K562 (cell line): ENCODE measurements around the gene TBR1. TPM values are rescaled to one million over a fixed set of nuclear protein-coding genes. Genes with fewer than 3 reads are reported as not detected.

ENCODE experiments used
- ARHGAP35 ChIP-seq: fragments of 450-650 bp; IDR thresholded peaks from 2 replicates; pipeline ENCODE4 v1.6.1; 2018; ENCODE audit not compliant: partially characterized antibody
- CEBPB ChIP-seq: fragments of 450-650 bp; IDR thresholded peaks from 2 replicates; pipeline ENCODE4 v1.6.1; 2016; ENCODE audit warnings: missing genetic modification characterization, missing compliant biosample characterization
- E2F6 ChIP-seq, 2 experiments: IDR thresholded peaks; 2 replicates each; pipeline ENCODE4 v1.6.1; 2011; ENCODE audit warnings: borderline replicate concordance in 1 of 2, control low read depth in 1 of 2, low read depth in 1 of 2, low read length in 1 of 2, mild to moderate bottlenecking in 1 of 2, mixed read lengths in 1 of 2, moderate library complexity in 1 of 2; ENCODE audit not compliant: insufficient read depth in 1 of 2, insufficient read length in 1 of 2, poor library complexity in 1 of 2, severe bottlenecking in 1 of 2; ENCODE audit errors: extremely low read depth in 1 of 2
- ELF4 ChIP-seq: fragments of 450-650 bp; formaldehyde crosslinking; IDR thresholded peaks from 2 replicates; pipeline ENCODE4 v1.4.0; 2022; ENCODE audit warnings: missing genetic modification characterization
- NR2F6 ChIP-seq: fragments of 450-650 bp; formaldehyde crosslinking; IDR thresholded peaks from 2 replicates; pipeline ENCODE4 v1.4.0; 2020; ENCODE audit warnings: mild to moderate bottlenecking
- TFAM ChIP-seq: fragments of 250-450 bp; sonication (Bioruptor Pico); conservative IDR thresholded peaks from 2 replicates; pipeline ENCODE4 v1.5.0; 2021; ENCODE audit warnings: mild to moderate bottlenecking, moderate library complexity
- ZNF511 ChIP-seq: sonication (generic); formaldehyde crosslinking; IDR thresholded peaks from 2 replicates; pipeline ENCODE4 v1.8.0; 2022; ENCODE audit warnings: mild to moderate bottlenecking, missing genetic modification reagents
- ZNF57 ChIP-seq: fragments of 450-650 bp; formaldehyde crosslinking; IDR thresholded peaks from 2 replicates; pipeline ENCODE4 v1.4.0; 2020; ENCODE audit warnings: mild to moderate bottlenecking, moderate library complexity
- ZNF77 ChIP-seq: fragments of 250-450 bp; sonication (Bioruptor Pico); IDR thresholded peaks from 2 replicates; pipeline ENCODE4 v1.5.0; 2020
- polyA plus RNA-seq, 8 experiments: library from polyadenylated mRNA; depleted of rRNA in 4 of 8; stranded (reverse) in 5 of 8; unstranded in 3 of 8; fragments of >200 nt; fragmentation: Nextera tagmentation in 2 of 8; fragmentation: Illumina TruSeq in 1 of 8; extraction: Ambion mirVana in 2 of 8; extraction: Trizol in 1 of 8; gene quantifications; 2 replicates each; pipeline versions ENCODE4 v1.2.1 to v1.2.3, GENCODE V29; 2011 to 2014; ENCODE audit warnings: inconsistent platforms in 1 of 8, missing spikeins in 1 of 8
- total RNA-seq, 7 experiments: library from RNA; depleted of rRNA in 6 of 7; stranded (reverse); fragments of >200 nt in 6 of 7; fragmentation: Illumina TruSeq in 2 of 7; extraction: Trizol in 2 of 7; gene quantifications; 2 replicates each; pipeline versions ENCODE4 v1.2.1 to v1.2.3, GENCODE V29; 2011 to 2021; ENCODE audit warnings: low replicate concordance in 1 of 7
- TF ChIP-seq, protein P1 (sequence below): fragments of 250-450 bp; sonication (Bioruptor Pico); IDR thresholded peaks from 2 replicates; pipeline ENCODE4 v1.4.0; 2020; ENCODE audit warnings: mild to moderate bottlenecking, moderate library complexity
- TF ChIP-seq, protein P2 (sequence below), 2 experiments: IDR thresholded peaks; 2 replicates each; pipeline ENCODE4 v1.6.1; 2012; ENCODE audit warnings: improper control_type of control experiment in 2 of 2, low read depth in 2 of 2, low read length in 2 of 2, borderline replicate concordance in 1 of 2
- TF ChIP-seq, protein P3 (sequence below): fragments of 200-800 bp; sonication (Bioruptor generic); IDR thresholded peaks from 2 replicates; pipeline ENCODE4 v1.6.1; 2017; ENCODE audit warnings: missing genetic modification characterization, missing compliant biosample characterization

The TBR1 gene
- total and polyA plus RNA-seq, 9 of the 15 experiments (the other 6 are each of a cell fraction or from before 2014, with no cell fraction given), result 0.01 to 0.09 TPM; not detected in 7

DNA sequence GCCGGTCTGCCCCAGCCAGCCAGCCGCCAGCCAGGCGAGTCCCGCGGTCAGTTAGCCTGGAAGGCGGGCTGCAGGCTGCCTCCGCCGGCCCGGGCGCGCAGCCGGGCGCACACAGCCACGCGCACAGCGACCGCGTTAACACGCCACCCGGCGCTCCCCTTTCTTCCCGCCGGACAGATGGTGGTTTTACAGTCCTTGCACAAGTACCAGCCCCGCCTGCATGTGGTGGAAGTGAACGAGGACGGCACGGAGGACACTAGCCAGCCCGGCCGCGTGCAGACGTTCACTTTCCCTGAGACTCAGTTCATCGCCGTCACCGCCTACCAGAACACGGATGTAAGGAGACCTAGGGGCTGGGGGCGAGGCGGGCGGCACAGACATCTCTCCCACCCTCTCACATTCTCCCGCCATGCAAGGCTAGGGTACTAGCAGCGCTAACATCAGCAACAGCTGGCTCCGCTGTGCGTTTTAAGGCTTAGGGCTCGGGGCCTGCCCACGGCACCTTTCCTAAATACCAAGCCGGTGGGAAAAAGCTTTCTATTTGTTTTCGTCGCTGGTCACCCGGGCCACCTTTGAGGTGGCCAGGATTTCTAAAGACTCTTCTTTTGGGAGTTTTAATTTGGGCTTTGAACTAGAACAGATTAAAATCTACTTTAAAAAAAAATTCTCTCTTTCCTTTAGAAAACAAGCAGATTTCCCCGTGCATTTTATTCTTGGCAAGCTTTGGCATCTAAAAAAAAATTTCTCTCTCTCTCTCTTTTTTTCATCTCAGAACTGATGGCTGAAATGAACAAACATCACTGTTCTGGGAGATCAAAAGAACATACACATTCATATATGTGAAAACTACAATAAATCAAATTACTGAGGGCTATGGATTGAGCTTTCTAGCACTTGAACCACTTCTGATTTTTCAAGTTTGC lies 2.9 kb downstream of the TBR1 start (continued):
- TF ChIP-seq E2F6 (IDR thresholded peaks at IDR 0.05; ENCODE audit: borderline replicate concordance in 1 of 2, extremely low read depth in 1 of 2, insufficient read depth in 1 of 2, insufficient read length in 1 of 2, low read depth in 1 of 2, low read length in 1 of 2, poor library complexity in 1 of 2, severe bottlenecking in 1 of 2) (peak in 1 of 2 experiments; percentile 88), ZNF57 (no peak), NR2F6 (CRISPR knock-in tag) (no peak), CEBPB (tag) (no peak), ZNF77 (CRISPR knock-in tag) (no peak), ZNF511 (peak; percentile 67; the same call in 1 of the 2 replicates), ELF4 (no peak), TFAM (no peak), ARHGAP35 (no peak)
- TF ChIP-seq, protein P1, sequence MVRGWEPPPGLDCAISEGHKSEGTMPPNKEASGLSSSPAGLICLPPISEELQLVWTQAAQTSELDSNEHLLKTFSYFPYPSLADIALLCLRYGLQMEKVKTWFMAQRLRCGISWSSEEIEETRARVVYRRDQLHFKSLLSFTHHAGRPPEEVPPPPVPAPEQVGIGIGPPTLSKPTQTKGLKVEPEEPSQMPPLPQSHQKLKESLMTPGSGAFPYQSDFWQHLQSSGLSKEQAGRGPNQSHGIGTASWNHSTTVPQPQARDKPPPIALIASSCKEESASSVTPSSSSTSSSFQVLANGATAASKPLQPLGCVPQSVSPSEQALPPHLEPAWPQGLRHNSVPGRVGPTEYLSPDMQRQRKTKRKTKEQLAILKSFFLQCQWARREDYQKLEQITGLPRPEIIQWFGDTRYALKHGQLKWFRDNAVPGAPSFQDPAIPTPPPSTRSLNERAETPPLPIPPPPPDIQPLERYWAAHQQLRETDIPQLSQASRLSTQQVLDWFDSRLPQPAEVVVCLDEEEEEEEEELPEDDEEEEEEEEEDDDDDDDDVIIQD (CRISPR knock-in tag), result no peak
- TF ChIP-seq, protein P2, sequence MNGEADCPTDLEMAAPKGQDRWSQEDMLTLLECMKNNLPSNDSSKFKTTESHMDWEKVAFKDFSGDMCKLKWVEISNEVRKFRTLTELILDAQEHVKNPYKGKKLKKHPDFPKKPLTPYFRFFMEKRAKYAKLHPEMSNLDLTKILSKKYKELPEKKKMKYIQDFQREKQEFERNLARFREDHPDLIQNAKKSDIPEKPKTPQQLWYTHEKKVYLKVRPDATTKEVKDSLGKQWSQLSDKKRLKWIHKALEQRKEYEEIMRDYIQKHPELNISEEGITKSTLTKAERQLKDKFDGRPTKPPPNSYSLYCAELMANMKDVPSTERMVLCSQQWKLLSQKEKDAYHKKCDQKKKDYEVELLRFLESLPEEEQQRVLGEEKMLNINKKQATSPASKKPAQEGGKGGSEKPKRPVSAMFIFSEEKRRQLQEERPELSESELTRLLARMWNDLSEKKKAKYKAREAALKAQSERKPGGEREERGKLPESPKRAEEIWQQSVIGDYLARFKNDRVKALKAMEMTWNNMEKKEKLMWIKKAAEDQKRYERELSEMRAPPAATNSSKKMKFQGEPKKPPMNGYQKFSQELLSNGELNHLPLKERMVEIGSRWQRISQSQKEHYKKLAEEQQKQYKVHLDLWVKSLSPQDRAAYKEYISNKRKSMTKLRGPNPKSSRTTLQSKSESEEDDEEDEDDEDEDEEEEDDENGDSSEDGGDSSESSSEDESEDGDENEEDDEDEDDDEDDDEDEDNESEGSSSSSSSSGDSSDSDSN (IDR thresholded peaks at IDR 0.05; ENCODE audit: borderline replicate concordance in 1 of 2, low read depth in 2 of 2, low read length in 2 of 2), result peak; percentile 83 to 90; a peak in 3 of 4 replicates
- TF ChIP-seq, protein P3, sequence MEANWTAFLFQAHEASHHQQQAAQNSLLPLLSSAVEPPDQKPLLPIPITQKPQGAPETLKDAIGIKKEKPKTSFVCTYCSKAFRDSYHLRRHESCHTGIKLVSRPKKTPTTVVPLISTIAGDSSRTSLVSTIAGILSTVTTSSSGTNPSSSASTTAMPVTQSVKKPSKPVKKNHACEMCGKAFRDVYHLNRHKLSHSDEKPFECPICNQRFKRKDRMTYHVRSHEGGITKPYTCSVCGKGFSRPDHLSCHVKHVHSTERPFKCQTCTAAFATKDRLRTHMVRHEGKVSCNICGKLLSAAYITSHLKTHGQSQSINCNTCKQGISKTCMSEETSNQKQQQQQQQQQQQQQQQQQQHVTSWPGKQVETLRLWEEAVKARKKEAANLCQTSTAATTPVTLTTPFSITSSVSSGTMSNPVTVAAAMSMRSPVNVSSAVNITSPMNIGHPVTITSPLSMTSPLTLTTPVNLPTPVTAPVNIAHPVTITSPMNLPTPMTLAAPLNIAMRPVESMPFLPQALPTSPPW, result no peak
